HFFc6 (cell line): ENCODE results near the gene AMTN. TPM values are rescaled to one million over a fixed set of nuclear protein-coding genes. Genes with fewer than 3 reads are reported as not detected.

Experiments used
- DNase-seq: peaks from one replicate; pipeline ENCODE4 v3.0.0-alpha.2; 2018
- H3K27ac Mint-ChIP-seq: 2 replicates; pipeline ENCODE4 v1.8.0; 2020; ENCODE audit warnings: mild to moderate bottlenecking, mixed read lengths
- H3K27me3 Mint-ChIP-seq: 2 replicates; pipeline ENCODE4 v1.8.0; 2021; ENCODE audit warnings: mild to moderate bottlenecking, moderate library complexity, mixed read lengths; ENCODE audit not compliant: insufficient read depth
- H3K36me3 Mint-ChIP-seq: 2 replicates; pipeline ENCODE4 v1.8.0; 2021; ENCODE audit warnings: low read depth, mixed read lengths
- H3K4me1 Mint-ChIP-seq: 2 replicates; pipeline ENCODE4 v1.8.0; 2020; ENCODE audit warnings: low read depth, mixed read lengths
- H3K4me3 Mint-ChIP-seq: 2 replicates; pipeline ENCODE4 v1.8.0; 2020; ENCODE audit warnings: mild to moderate bottlenecking, moderate library complexity, mixed read lengths
- H3K9me3 Mint-ChIP-seq: 2 replicates; pipeline ENCODE4 v1.8.0; 2020; ENCODE audit warnings: mild to moderate bottlenecking, mixed read lengths
- total RNA-seq, 6 experiments: library from RNA; stranded (reverse); fragmentation: NEBNext Ultra II Directional; extraction: Animal tissue kit (Norgen Biotek cat#: 25700); gene quantifications; 2 replicates in 1 of 6; 3 replicates in 5 of 6; pipeline ENCODE4 v1.2.3, GENCODE V29; 2021
- TF ChIP-seq, protein P1 (sequence below): fragments of 200-600 bp; sonication (generic); IDR thresholded peaks from 2 replicates; pipeline ENCODE4 v1.5.0; 2021; ENCODE audit warnings: antibody characterized with exemption, mild to moderate bottlenecking

Gene AMTN
- total RNA-seq, 6 experiments from 2014 or later, result not detected

DNA sequence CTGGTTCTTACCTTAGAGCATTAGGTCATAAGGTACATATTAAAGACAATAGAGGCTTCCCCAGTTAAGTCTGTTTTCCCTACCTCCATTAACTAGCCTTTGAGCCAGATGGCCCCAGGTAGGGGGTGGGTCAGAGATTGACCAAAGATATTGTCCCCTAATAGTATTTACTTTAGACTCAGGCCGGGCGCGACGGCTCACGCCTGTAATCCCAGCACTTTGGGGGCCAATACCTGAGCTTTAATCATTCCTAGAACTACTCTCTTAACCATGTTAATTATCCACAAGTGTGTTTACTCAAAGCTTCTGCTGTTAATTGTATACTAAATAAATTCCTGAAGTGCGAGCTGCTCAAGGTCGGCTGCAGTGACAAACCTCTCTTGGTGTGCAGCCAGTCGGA lies 45.7 kb downstream of the AMTN start:
- H3K36me3 Mint-ChIP-seq, result no peaks in the 10 kb centered on the region
- H3K9me3 Mint-ChIP-seq, result no peaks in the 10 kb centered on the region
- no peaks in the 10 kb centered on the region for H3K4me1 Mint-ChIP-seq
- TF ChIP-seq, protein P1, sequence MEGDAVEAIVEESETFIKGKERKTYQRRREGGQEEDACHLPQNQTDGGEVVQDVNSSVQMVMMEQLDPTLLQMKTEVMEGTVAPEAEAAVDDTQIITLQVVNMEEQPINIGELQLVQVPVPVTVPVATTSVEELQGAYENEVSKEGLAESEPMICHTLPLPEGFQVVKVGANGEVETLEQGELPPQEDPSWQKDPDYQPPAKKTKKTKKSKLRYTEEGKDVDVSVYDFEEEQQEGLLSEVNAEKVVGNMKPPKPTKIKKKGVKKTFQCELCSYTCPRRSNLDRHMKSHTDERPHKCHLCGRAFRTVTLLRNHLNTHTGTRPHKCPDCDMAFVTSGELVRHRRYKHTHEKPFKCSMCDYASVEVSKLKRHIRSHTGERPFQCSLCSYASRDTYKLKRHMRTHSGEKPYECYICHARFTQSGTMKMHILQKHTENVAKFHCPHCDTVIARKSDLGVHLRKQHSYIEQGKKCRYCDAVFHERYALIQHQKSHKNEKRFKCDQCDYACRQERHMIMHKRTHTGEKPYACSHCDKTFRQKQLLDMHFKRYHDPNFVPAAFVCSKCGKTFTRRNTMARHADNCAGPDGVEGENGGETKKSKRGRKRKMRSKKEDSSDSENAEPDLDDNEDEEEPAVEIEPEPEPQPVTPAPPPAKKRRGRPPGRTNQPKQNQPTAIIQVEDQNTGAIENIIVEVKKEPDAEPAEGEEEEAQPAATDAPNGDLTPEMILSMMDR, result no peak
- H3K27ac Mint-ChIP-seq, result no peak overlapping the region
- no peak for DNase-seq
- peaks cover 7% of the 10 kb centered on the region for H3K27me3 Mint-ChIP-seq
- H3K4me3 Mint-ChIP-seq, result no peak overlapping the region

DNA sequence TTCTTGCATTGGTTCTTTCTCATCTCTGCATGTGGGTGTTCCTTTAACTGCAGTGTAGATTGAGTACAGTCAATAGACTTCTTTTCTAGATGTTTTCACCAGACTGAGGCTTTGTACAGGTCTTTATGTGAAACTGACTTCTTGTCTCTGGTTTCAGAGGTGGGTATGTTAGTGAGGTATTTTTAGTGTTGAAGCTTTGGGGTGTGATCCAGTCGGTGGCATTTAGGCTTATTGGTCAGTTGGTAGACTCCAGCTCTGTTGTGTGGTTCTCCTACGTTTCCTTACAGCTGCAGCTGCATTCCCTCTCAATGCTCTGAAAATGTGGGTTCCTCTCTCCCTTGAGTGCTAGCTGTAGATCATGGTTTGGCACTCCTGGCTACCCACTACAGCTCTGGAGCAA lies 52.4 kb downstream of the AMTN start:
- no peak for DNase-seq
- TF ChIP-seq, protein P1, result no peak
- H3K9me3 Mint-ChIP-seq, result no peaks in the 10 kb centered on the region; the same call in 1 of the 2 replicates
- H3K4me3 Mint-ChIP-seq, result no peak overlapping the region
- H3K27ac Mint-ChIP-seq, result no peak overlapping the region
- H3K4me1 Mint-ChIP-seq, result no peaks in the 10 kb centered on the region
- no peaks in the 10 kb centered on the region for H3K36me3 Mint-ChIP-seq
- peaks cover 3% of the 10 kb centered on the region for H3K27me3 Mint-ChIP-seq

DNA sequence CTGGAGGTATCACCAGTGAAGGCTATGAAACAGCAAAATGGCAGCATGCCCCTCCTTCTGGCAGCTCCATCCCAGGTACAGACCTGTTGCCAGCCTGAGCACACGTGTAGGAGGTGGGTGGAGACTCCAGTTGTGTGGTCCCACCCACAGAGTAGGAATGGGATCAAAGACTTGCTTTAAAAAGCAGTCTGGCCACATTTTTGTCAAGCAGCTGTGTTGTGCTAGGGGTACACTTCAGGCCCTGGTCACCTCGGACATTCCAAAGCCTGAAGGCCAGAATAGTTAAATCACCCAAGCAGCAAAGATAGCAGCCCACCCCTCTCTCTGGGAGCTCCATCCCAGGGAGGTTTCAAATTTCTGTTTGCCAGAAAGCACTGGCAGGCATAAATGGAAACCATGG lies 53.4 kb downstream of the AMTN start:
- no peak overlapping the region for H3K4me3 Mint-ChIP-seq
- H3K27me3 Mint-ChIP-seq, result peaks cover 3% of the 10 kb centered on the region
- H3K9me3 Mint-ChIP-seq, result no peaks in the 10 kb centered on the region; the same call in 1 of the 2 replicates
- no peak for DNase-seq
- no peaks in the 10 kb centered on the region for H3K36me3 Mint-ChIP-seq
- TF ChIP-seq, protein P1, result no peak
- H3K27ac Mint-ChIP-seq, result no peak overlapping the region
- no peaks in the 10 kb centered on the region for H3K4me1 Mint-ChIP-seq

DNA sequence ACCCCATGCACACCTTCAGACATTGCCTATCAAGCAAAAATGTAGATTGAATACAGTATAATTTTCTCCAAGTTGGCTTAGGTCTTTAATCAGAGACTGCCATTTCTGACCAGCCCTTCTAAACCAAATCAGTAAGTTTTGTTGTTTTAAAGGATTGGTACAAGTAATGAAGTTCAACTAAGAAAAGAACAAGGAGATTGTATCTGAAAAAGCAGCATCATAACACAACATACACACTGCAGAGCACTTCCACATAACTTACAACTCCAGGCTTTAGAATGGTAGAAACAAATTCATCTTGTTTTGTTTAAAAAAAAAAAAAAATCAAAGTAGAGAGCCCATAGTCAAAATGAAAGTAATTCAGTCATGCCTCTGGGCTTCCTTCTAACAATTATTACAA lies 57.6 kb downstream of the AMTN start:
- Mint-ChIP-seq H3K36me3 (no peaks in the 10 kb centered on the region), H3K4me3 (no peak overlapping the region), H3K4me1 (no peaks in the 10 kb centered on the region), H3K9me3 (no peaks in the 10 kb centered on the region), H3K27ac (no peak overlapping the region), H3K27me3 (peaks cover 4% of the 10 kb centered on the region)
- DNase-seq, result no peak
- TF ChIP-seq, protein P1, result no peak

DNA sequence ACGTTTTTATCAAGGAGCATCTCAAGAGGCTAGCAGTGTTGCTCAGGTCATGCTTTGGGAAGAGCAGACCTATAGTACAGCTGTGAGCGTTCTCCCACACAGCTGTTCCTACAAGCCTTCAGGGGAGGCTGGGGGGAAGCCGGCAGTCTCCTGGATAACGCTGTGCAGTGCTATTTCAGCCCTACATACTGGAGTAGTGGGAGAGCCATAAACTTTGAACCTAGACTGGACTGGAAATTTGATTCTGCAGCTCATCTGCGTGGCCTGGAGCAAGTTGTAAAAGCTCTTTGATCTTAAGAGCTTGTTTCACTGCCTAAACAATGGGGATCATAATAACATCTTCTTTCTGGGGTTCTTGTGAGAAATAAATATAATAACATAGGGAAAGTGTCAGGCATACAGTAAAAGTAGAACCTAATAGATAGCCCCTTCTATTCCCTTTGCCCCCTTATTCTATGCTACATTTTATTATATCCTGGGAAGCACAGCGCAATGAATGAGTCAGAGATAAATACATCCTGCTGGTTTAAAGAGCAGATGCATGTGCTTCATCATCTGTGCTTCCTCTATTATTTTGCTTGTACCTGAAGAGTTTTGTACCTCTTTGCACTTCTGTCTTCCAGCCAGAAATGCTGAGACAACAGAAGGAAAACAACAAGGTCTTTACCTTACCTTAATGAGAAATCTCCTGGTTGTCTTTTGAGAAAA lies 59.0 kb downstream of the AMTN start:
- no peaks in the 10 kb centered on the region for H3K9me3 Mint-ChIP-seq
- TF ChIP-seq, protein P1, result no peak
- DNase-seq, result no peak
- H3K4me1 Mint-ChIP-seq, result no peaks in the 10 kb centered on the region
- no peaks in the 10 kb centered on the region for H3K36me3 Mint-ChIP-seq
- no peak overlapping the region for H3K27ac Mint-ChIP-seq
- no peak overlapping the region for H3K4me3 Mint-ChIP-seq
- peaks cover 4% of the 10 kb centered on the region; the same call in 1 of the 2 replicates for H3K27me3 Mint-ChIP-seq
